ENCODE results near the gene TMX4. TPM values are rescaled to one million over a fixed set of nuclear protein-coding genes. Genes with fewer than 3 reads are reported as not detected.
A peak's percentile ranks its signal among the peaks of the same experiment; 100 is the strongest.

Gene TMX4
- total and polyA plus RNA-seq, 2 of the 4 experiments (the other 2 are of a cell fraction), result 5.4 to 13.6 TPM

- H2AK5ac ChIP-seq (ENCODE audit: low read depth, low read length), result no peak overlapping the region
- POLR2A ChIA-PET (ENCODE audit: unreplicated experiment), result no interaction called here
- ATAC-seq (ENCODE audit: low read depth) (no peak), DNase-seq (peak; percentile 34)
- no peak overlapping the region for H2AFZ ChIP-seq (replicated peaks; ENCODE audit: low read length, poor library complexity)
- CTCF ChIA-PET, result interaction anchor here (0.5 kb wide), 1 partner anchor 745 kb away, joined by 3 read pairs; no protein-coding TSS in a partner anchor
- no peak overlapping the region for H3K9ac ChIP-seq (ENCODE audit: low read depth, low read length)
- no peak overlapping the region for H2BK15ac ChIP-seq (ENCODE audit: low read depth, low read length)
- dilution Hi-C loops (cut with HindIII; ENCODE audit: low sequenced_read_pairs, unreplicated experiment) (no loop called here), in situ Hi-C loops (cut with MboI; ENCODE audit: low sequenced_read_pairs) (no loop called here), intact Hi-C loops (cut with micrococcal nuclease) (no loop called here)
- peaks cover 6% of the 10 kb centered on the region; the same call in 1 of the 2 replicates for H3K27me3 ChIP-seq (ENCODE audit: control insufficient read depth, insufficient read depth, low read length)
- H4K20me1 ChIP-seq (ENCODE audit: insufficient read depth, low read length), result no peaks in the 10 kb centered on the region
- H4K8ac ChIP-seq (ENCODE audit: low read depth in 2 of 2, low read length in 2 of 2), result no peak overlapping the region
- no TSS peak for BruUV-seq (replicated peaks)
- H3K4me1 ChIP-seq (ENCODE audit: control insufficient read depth, insufficient read depth, low read length), result peaks cover 3% of the 10 kb centered on the region; the same call in 1 of the 2 replicates
- no peak overlapping the region for H2BK120ac ChIP-seq (ENCODE audit: low read depth, low read length)
- H2BK5ac ChIP-seq (ENCODE audit: low read depth, low read length, poor library complexity, severe bottlenecking), result no peak overlapping the region
- H3K27ac ChIP-seq (ENCODE audit: insufficient read depth, low read length), result no peak overlapping the region
- no peak overlapping the region for H3K4ac ChIP-seq (ENCODE audit: low read depth, low read length)
- H4K91ac ChIP-seq (ENCODE audit: insufficient read depth, low read depth, low read length), result no peak overlapping the region
- no CpG with 5 or more reads among the region's 9 CpGs for WGBS, 2 experiments (ENCODE audit: extremely low coverage in 2 of 2, insufficient read length in 1 of 2)
- no peaks in the 10 kb centered on the region for H3K79me1 ChIP-seq (ENCODE audit: low read depth in 1 of 2, low read length in 2 of 2)
- H3K18ac ChIP-seq (ENCODE audit: low read depth, low read length), result no peak overlapping the region
- no peak overlapping the region for H2AK9ac ChIP-seq (replicated peaks; ENCODE audit: low read depth, low read length, poor library complexity)
- peaks cover 3% of the 10 kb centered on the region; the same call in 1 of the 2 replicates for H3K9me1 ChIP-seq (ENCODE audit: insufficient read depth, low read length)
- no peaks in the 10 kb centered on the region for H3K36me3 ChIP-seq (ENCODE audit: control insufficient read depth, insufficient read depth, low read length)
- no peak overlapping the region for H2BK20ac ChIP-seq (ENCODE audit: low read depth, low read length)
- no peaks in the 10 kb centered on the region for H3K9me3 ChIP-seq (ENCODE audit: control insufficient read depth, insufficient read depth, low read length)
- H4K5ac ChIP-seq (ENCODE audit: low read depth, low read length), result no peak overlapping the region
- TF ChIP-seq RAD21 (IDR thresholded peaks at IDR 0.05; ENCODE audit: low read length) (no peak), USF2 (IDR thresholded peaks at IDR 0.05; ENCODE audit: low read depth, low read length) (no peak), RCOR1 (IDR thresholded peaks at IDR 0.05; ENCODE audit: insufficient replicate concordance, low read length) (no peak), CEBPB (IDR thresholded peaks at IDR 0.05; ENCODE audit: low read depth, low read length) (no peak), RFX5 (IDR thresholded peaks at IDR 0.05; ENCODE audit: low read depth, low read length) (no peak), MXI1 (IDR thresholded peaks at IDR 0.05; ENCODE audit: borderline replicate concordance, low read depth, low read length) (no peak), SMC3 (IDR thresholded peaks at IDR 0.05; ENCODE audit: low read depth, low read length) (no peak), NFE2L2 (IDR thresholded peaks at IDR 0.05; ENCODE audit: low read depth, low read length) (no peak), BHLHE40 (IDR thresholded peaks at IDR 0.05; ENCODE audit: low read depth, low read length) (no peak), MAFK (IDR thresholded peaks at IDR 0.05; ENCODE audit: low read depth, low read length) (no peak), POLR2A (IDR thresholded peaks at IDR 0.05; ENCODE audit: low read depth, low read length) (no peak), MAZ (IDR thresholded peaks at IDR 0.05; ENCODE audit: borderline replicate concordance, low read depth, low read length) (no peak), CHD1 (IDR thresholded peaks at IDR 0.05; ENCODE audit: low read depth, low read length) (no peak), FOS (IDR thresholded peaks at IDR 0.05; ENCODE audit: low read depth, low read length) (no peak)
- TF ChIP-seq, protein P1, sequence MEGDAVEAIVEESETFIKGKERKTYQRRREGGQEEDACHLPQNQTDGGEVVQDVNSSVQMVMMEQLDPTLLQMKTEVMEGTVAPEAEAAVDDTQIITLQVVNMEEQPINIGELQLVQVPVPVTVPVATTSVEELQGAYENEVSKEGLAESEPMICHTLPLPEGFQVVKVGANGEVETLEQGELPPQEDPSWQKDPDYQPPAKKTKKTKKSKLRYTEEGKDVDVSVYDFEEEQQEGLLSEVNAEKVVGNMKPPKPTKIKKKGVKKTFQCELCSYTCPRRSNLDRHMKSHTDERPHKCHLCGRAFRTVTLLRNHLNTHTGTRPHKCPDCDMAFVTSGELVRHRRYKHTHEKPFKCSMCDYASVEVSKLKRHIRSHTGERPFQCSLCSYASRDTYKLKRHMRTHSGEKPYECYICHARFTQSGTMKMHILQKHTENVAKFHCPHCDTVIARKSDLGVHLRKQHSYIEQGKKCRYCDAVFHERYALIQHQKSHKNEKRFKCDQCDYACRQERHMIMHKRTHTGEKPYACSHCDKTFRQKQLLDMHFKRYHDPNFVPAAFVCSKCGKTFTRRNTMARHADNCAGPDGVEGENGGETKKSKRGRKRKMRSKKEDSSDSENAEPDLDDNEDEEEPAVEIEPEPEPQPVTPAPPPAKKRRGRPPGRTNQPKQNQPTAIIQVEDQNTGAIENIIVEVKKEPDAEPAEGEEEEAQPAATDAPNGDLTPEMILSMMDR (conservative IDR thresholded peaks at IDR 0.05; ENCODE audit: low read depth, low read length), result no peak
- TF ChIP-seq, protein P2, sequence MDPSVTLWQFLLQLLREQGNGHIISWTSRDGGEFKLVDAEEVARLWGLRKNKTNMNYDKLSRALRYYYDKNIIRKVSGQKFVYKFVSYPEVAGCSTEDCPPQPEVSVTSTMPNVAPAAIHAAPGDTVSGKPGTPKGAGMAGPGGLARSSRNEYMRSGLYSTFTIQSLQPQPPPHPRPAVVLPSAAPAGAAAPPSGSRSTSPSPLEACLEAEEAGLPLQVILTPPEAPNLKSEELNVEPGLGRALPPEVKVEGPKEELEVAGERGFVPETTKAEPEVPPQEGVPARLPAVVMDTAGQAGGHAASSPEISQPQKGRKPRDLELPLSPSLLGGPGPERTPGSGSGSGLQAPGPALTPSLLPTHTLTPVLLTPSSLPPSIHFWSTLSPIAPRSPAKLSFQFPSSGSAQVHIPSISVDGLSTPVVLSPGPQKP (IDR thresholded peaks at IDR 0.05; ENCODE audit: borderline replicate concordance, low read depth, low read length), result no peak
- no peak overlapping the region for H3K4me3 ChIP-seq (ENCODE audit: insufficient read depth, low read depth, low read length)
- no peak overlapping the region for H3K4me2 ChIP-seq (ENCODE audit: low read depth, low read length)
- no peak overlapping the region for H3K56ac ChIP-seq (ENCODE audit: extremely low read depth, insufficient read depth, low read length)
- H3K14ac ChIP-seq (replicated peaks; ENCODE audit: low read depth, low read length), result no peak overlapping the region
- H3K23ac ChIP-seq (ENCODE audit: low read depth, low read length), result no peak overlapping the region
Measured at GRCh38 chr20:7975851-7976414, 43.6 kb downstream of the TMX4 start.

All from IMR-90 (cell line).